Right atrium auricular region (tissue), 2 donors: ENCODE data around the gene EVI5L. TPM values are rescaled to one million over a fixed set of nuclear protein-coding genes. Genes with fewer than 3 reads are reported as not detected.

ENCODE experiments used
- DNase-seq: peaks from one replicate; pipeline ENCODE4 v3.0.0-alpha.2; 2019; ENCODE audit warnings: low spot score
- H3K27ac ChIP-seq, 2 donors: fragments of 200-600 bp; sonication (generic); 1 replicate in 1 of 2; 2 replicates in 1 of 2; pipeline ENCODE4 v1.5.1; 2016 to 2019
- H3K27me3 ChIP-seq, 2 donors: fragments of 200-600 bp; sonication (generic); one replicate each; pipeline versions ENCODE4 v1.5.1 to v1.6.0; 2017 to 2019
- H3K36me3 ChIP-seq: fragments of 200-600 bp; sonication (generic); one replicate; pipeline ENCODE4 v1.5.1; 2016
- H3K4me1 ChIP-seq, 2 donors: fragments of 200-600 bp; sonication (generic); one replicate each; pipeline versions ENCODE4 v1.5.1 to v1.6.0; 2017 to 2019
- H3K4me3 ChIP-seq, 2 donors: fragments of 200-600 bp; sonication (generic); 1 replicate in 1 of 2; 2 replicates in 1 of 2; pipeline ENCODE4 v1.5.1; 2017 to 2019; ENCODE audit warnings: mild to moderate bottlenecking in 1 of 2, moderate library complexity in 1 of 2
- H3K9me3 ChIP-seq, 2 donors: fragments of 200-600 bp; sonication (generic); one replicate each; pipeline ENCODE4 v1.5.1; 2019
- total RNA-seq, 2 donors: library from RNA; depleted of rRNA; stranded (reverse); fragments of >200 nt; gene quantifications; one replicate each; pipeline ENCODE4 v1.1.0, GENCODE V29; 2016
- TF ChIP-seq, protein P1 (sequence below), 2 donors: fragments of 200-600 bp; sonication (generic); IDR thresholded peaks; one replicate each; pipeline ENCODE4 v1.5.1; 2019; ENCODE audit warnings: antibody characterized with exemption in 2 of 2

The EVI5L gene
- total RNA-seq, 2 donors from 2014 or later = 14.2 to 17.4 TPM

DNA sequence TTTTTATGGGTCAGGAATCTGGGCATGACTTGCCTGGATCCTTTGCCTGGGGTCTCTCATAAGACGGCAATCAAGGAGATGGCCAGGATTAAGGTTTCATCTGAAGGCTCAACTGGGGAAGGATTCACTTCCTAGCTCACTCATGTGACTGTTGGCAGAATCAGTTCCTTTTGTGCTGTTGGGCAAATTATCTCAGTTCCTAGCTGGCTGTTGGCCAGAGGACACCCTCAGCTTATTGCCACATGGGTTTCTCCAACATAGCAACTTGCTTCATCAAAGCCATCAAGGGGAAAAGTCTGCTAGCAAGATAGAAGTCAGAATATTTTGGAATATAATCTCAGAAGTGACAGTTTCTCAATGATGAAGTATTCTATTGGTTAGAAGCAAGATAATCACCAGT is 12.2 kb upstream of the EVI5L start:
- TF ChIP-seq, protein P1, sequence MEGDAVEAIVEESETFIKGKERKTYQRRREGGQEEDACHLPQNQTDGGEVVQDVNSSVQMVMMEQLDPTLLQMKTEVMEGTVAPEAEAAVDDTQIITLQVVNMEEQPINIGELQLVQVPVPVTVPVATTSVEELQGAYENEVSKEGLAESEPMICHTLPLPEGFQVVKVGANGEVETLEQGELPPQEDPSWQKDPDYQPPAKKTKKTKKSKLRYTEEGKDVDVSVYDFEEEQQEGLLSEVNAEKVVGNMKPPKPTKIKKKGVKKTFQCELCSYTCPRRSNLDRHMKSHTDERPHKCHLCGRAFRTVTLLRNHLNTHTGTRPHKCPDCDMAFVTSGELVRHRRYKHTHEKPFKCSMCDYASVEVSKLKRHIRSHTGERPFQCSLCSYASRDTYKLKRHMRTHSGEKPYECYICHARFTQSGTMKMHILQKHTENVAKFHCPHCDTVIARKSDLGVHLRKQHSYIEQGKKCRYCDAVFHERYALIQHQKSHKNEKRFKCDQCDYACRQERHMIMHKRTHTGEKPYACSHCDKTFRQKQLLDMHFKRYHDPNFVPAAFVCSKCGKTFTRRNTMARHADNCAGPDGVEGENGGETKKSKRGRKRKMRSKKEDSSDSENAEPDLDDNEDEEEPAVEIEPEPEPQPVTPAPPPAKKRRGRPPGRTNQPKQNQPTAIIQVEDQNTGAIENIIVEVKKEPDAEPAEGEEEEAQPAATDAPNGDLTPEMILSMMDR (IDR thresholded peaks at IDR 0.05) = no peak
- no peaks in the 10 kb centered on the region for H3K27me3 ChIP-seq

DNA sequence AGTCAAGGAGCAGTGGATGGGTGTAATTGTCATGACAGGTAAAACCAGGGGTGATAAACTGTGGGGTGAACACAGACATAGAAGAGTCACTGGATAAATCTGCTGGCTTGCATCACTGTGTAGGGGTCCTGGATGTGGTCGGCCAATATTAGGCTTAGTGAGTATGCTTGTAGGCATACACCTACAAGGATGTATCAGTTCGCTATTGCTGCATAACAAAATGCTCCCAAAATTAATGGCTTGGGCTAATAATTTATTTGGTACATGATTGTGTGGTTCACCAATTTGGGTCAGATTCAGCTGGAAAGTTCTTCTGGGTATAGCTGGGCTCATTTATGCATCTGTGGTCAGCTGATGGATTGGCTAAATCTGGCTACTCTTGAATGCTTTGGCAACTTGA is 11.2 kb upstream of the EVI5L start:
- Histone ChIP-seq H3K9me3 (peaks cover 0 to 39% of the 10 kb centered on the region in 2 donors), H3K4me1 (no peaks in the 10 kb centered on the region), H3K27ac (no peak overlapping the region), H3K4me3 (no peak overlapping the region), H3K27me3 (no peaks in the 10 kb centered on the region), H3K36me3 (no peaks in the 10 kb centered on the region)
- TF ChIP-seq, protein P1 (IDR thresholded peaks at IDR 0.05) = no peak
- no peak for DNase-seq

More for the DNA sequence above, 12.2 kb upstream of the EVI5L start:
- no peak overlapping the region for H3K27ac ChIP-seq
- peaks cover 0 to 40% of the 10 kb centered on the region in 2 donors for H3K9me3 ChIP-seq
- no peaks in the 10 kb centered on the region for H3K4me1 ChIP-seq
- H3K4me3 ChIP-seq = no peak overlapping the region
- DNase-seq = no peak
- H3K36me3 ChIP-seq = no peaks in the 10 kb centered on the region

DNA sequence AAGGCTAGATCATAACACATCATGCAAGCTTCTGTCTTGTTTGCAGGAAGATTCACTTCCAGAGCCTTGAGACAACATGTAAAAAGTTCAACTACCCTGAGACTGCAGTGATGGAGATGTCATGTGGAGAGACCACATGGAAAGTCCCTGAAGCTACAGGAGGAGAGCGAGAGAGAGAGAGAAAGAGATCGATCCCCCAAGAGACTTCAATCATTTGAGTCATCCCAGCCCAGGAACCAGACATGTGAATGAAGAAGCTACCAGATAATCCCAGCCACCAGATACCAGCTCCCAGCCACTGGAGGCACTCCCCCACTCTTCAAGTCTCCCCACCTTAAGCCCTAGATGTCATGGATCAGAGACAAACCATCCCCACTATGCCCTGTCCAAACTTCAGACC is 10.7 kb upstream of the EVI5L start:
- Histone ChIP-seq H3K27me3 (no peaks in the 10 kb centered on the region), H3K4me3 (no peak overlapping the region), H3K9me3 (peaks cover 0 to 39% of the 10 kb centered on the region in 2 donors), H3K4me1 (no peaks in the 10 kb centered on the region), H3K36me3 (no peaks in the 10 kb centered on the region), H3K27ac (no peak overlapping the region)
- TF ChIP-seq, protein P1 (IDR thresholded peaks at IDR 0.05) = no peak
- DNase-seq = no peak

DNA sequence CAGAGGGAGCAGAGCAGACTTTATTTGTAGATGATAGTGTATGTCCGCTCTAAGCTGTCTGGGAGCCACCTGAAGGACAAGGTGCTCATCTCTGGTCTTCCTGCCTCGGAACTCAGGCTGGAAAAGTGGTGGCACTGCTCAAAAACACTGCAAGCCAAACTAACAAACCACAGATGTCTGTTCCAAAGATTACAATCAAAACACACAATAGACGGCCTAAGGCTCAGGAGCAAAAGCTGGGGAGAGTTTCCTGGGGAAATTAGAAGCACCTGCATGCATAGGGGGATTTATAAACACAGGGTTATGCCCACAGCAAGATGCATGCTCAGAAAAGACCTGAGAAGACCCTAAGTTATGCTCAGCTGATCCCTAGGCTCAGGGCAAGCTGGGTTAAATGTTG is 9.4 kb upstream of the EVI5L start:
- TF ChIP-seq, protein P1 (IDR thresholded peaks at IDR 0.05) = no peak
- Histone ChIP-seq H3K9me3 (peaks cover 0 to 37% of the 10 kb centered on the region in 2 donors), H3K27me3 (no peaks in the 10 kb centered on the region), H3K36me3 (no peaks in the 10 kb centered on the region), H3K4me3 (no peak overlapping the region), H3K27ac (no peak overlapping the region), H3K4me1 (no peaks in the 10 kb centered on the region)
- no peak for DNase-seq

DNA sequence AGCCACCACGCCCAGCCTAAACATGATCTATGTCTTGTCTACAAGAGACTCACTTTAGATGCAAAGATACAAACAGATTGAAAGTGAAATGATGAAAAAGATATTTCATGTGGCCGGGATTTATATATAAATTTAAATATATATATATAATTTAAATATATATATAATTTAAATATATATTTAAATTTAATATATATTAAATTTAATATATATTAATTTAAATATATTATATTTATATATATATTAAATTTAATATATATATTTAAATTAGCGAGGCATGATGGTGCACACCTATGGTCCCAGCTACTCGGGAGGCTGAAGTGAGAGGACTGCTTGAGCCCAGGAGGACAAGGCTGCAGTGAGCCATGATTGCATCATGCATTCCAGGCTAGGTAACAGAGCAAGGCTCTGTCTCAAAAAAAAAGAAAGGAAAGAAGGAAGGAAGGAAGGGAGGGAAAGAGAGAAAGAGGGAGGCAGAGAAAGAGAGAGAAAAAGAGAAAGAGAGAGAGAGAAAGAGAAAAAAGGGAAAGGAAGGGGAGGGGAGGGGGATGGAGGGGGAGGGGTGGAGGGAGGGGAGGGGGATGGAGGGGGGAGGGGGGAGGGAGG is 7.0 kb upstream of the EVI5L start:
- no peak for DNase-seq
- no peak overlapping the region for H3K4me3 ChIP-seq
- H3K9me3 ChIP-seq = peaks cover 0 to 13% of the 10 kb centered on the region in 2 donors
- H3K4me1 ChIP-seq = no peaks in the 10 kb centered on the region
- TF ChIP-seq, protein P1 (IDR thresholded peaks at IDR 0.05) = no peak
- no peaks in the 10 kb centered on the region for H3K36me3 ChIP-seq
- no peak overlapping the region for H3K27ac ChIP-seq
- H3K27me3 ChIP-seq = no peaks in the 10 kb centered on the region
